ENCODE data around the gene LKAAEAR1.

Gene LKAAEAR1

DNA sequence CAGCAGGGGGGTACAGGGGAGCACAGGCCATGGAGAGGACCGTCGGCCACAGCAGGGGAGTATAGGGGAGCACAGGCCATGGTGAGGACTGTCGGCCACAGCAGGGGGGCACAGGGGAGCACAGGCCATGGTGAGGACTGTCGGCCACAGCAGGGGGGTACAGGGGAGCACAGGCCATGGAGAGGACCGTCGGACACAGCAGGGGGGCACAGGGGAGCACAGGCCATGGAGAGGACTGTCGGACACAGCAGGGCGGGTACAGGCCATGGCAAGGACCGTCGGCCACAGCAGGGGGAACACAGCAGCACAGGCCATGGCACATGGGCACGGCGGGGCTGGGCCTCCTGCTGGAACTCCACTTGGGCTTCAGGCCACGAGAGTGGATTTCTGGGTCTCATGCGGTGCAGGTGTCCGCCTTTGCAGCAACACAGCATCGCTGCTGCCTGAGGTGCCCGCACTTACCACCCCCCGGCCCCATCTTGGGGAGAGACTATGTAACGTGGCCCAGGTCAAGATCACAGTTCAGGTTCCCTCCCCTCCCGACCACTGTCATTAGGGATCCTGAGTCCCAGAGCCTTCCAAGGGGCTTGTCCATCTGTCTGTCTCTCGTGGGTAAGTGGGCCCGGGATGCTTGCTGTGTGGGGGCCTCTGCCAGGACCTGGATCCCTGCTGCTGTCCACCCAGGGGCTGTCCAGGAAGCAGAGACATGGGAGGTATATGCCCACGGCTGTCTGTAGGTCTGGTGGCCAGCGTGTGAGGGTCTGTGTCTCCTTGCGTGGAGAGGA lies 20.7 kb upstream of the LKAAEAR1 start:
- peaks cover 18% of the 10 kb centered on the region for H3K27me3 ChIP-seq (ENCODE audit: low read depth, low read length)
- H3K4me2 ChIP-seq (ENCODE audit: low read length), result no peak overlapping the region
- no peaks in the 10 kb centered on the region for H4K20me1 ChIP-seq (ENCODE audit: insufficient read depth, low read length)
- no peak overlapping the region for H3K9ac ChIP-seq (ENCODE audit: low read length)
- no peaks in the 10 kb centered on the region for H3K36me3 ChIP-seq (replicated peaks; ENCODE audit: low read depth, low read length)
- no peak overlapping the region for H3K27ac ChIP-seq (ENCODE audit: low read length)
- H3K79me2 ChIP-seq (ENCODE audit: low read length), result no peaks in the 10 kb centered on the region
- H2AFZ ChIP-seq (ENCODE audit: low read depth, low read length), result no peak overlapping the region
- H3K9me3 ChIP-seq (ENCODE audit: insufficient read depth, low read length), result no peaks in the 10 kb centered on the region
- TF ChIP-seq, protein P1, sequence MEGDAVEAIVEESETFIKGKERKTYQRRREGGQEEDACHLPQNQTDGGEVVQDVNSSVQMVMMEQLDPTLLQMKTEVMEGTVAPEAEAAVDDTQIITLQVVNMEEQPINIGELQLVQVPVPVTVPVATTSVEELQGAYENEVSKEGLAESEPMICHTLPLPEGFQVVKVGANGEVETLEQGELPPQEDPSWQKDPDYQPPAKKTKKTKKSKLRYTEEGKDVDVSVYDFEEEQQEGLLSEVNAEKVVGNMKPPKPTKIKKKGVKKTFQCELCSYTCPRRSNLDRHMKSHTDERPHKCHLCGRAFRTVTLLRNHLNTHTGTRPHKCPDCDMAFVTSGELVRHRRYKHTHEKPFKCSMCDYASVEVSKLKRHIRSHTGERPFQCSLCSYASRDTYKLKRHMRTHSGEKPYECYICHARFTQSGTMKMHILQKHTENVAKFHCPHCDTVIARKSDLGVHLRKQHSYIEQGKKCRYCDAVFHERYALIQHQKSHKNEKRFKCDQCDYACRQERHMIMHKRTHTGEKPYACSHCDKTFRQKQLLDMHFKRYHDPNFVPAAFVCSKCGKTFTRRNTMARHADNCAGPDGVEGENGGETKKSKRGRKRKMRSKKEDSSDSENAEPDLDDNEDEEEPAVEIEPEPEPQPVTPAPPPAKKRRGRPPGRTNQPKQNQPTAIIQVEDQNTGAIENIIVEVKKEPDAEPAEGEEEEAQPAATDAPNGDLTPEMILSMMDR (IDR thresholded peaks at IDR 0.05; ENCODE audit: low read depth, low read length), result no peak
- no peak for TF ChIP-seq EZH2phosphoT487 (IDR thresholded peaks at IDR 0.05; ENCODE audit: low read depth)
- H3K4me1 ChIP-seq (ENCODE audit: low read length), result peaks cover 31% of the 10 kb centered on the region
- H3K4me3 ChIP-seq (ENCODE audit: low read length), result no peak overlapping the region

- H3K4me2 ChIP-seq (ENCODE audit: low read length), result no peak overlapping the region
- no peak overlapping the region for H3K9ac ChIP-seq (ENCODE audit: low read length)
- no peaks in the 10 kb centered on the region for H3K9me3 ChIP-seq (ENCODE audit: insufficient read depth, low read length)
- no peaks in the 10 kb centered on the region for H4K20me1 ChIP-seq (ENCODE audit: insufficient read depth, low read length)
- H3K27me3 ChIP-seq (ENCODE audit: low read depth, low read length), result peaks cover 18% of the 10 kb centered on the region
- TF ChIP-seq, protein P1 (IDR thresholded peaks at IDR 0.05; ENCODE audit: low read depth, low read length), result no peak
- no peak for TF ChIP-seq EZH2phosphoT487 (IDR thresholded peaks at IDR 0.05; ENCODE audit: low read depth)
- H3K27ac ChIP-seq (ENCODE audit: low read length), result no peak overlapping the region
- H3K36me3 ChIP-seq (replicated peaks; ENCODE audit: low read depth, low read length), result no peaks in the 10 kb centered on the region
- no peak overlapping the region for H3K4me3 ChIP-seq (ENCODE audit: low read length)
- no peak overlapping the region for H2AFZ ChIP-seq (ENCODE audit: low read depth, low read length)
- peaks cover 35% of the 10 kb centered on the region for H3K4me1 ChIP-seq (ENCODE audit: low read length)
- no peaks in the 10 kb centered on the region for H3K79me2 ChIP-seq (ENCODE audit: low read length)
These were observed 19.9 kb upstream of the LKAAEAR1 start for GRCh38 chr20:64103871-64104666.

DNA sequence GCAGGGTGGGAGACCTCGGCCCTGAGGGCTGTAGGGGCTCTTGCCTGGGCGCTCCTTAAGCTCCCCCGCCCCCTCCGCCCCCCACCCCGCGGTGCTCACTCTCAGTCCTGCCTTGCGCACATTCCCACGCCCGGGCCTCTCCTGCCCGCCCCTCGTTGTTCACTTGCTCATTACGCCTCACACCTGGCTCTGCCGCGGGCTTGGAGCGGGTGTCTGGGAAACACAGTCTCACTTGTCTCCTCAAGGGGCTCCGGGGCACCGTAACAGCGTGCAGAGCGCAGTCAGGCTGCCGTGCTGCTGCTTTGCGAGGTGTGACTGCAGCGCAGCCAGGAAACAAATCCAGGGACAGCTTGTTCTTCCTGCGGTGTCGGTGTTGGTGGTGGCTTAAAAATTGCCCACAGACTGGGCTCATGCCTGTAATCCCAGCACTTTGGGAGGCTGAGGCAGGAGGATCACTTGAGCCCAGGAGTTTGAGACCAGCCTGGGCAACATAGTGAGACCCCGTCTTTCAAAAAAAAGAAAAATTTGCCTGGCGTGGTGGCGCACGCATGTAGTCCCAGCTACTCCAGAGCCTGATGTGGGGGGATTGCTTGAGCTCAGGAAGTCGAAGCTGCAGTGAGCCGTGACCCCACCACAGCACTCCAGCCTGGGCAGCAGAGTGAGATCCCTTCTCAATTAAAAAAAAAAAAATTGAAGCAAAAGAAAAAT lies 18.6 kb upstream of the LKAAEAR1 start:
- no peaks in the 10 kb centered on the region for H3K79me2 ChIP-seq (ENCODE audit: low read length)
- no peaks in the 10 kb centered on the region for H3K9me3 ChIP-seq (ENCODE audit: insufficient read depth, low read length)
- peaks cover 30% of the 10 kb centered on the region for H3K4me1 ChIP-seq (ENCODE audit: low read length)
- peak overlapping the region; percentile 54 for H3K9ac ChIP-seq (ENCODE audit: low read length)
- no peak overlapping the region for H2AFZ ChIP-seq (ENCODE audit: low read depth, low read length)
- TF ChIP-seq EZH2phosphoT487 (IDR thresholded peaks at IDR 0.05; ENCODE audit: low read depth), result no peak
- TF ChIP-seq, protein P1 (IDR thresholded peaks at IDR 0.05; ENCODE audit: low read depth, low read length), result no peak
- H3K4me2 ChIP-seq (ENCODE audit: low read length), result peak overlapping the region; percentile 70
- no peak overlapping the region for H3K27ac ChIP-seq (ENCODE audit: low read length)
- H3K4me3 ChIP-seq (ENCODE audit: low read length), result peak overlapping the region; percentile 77
- H4K20me1 ChIP-seq (ENCODE audit: insufficient read depth, low read length), result no peaks in the 10 kb centered on the region
- peaks cover 18% of the 10 kb centered on the region for H3K27me3 ChIP-seq (ENCODE audit: low read depth, low read length)
- H3K36me3 ChIP-seq (replicated peaks; ENCODE audit: low read depth, low read length), result no peaks in the 10 kb centered on the region

All from OCI-LY3 (cell line).